GM23338 (cell line): ENCODE results near the gene SPG21. TPM values are rescaled to one million over a fixed set of nuclear protein-coding genes. Genes with fewer than 3 reads are reported as not detected.
A peak's percentile ranks its signal among the peaks of the same experiment; 100 is the strongest.

Experiments used
- ATAC-seq: fragments of 200-7000 bp; cut with Tn5 transposase; 3 replicates; pipeline ENCODE4 v1.9.1; 2020
- DNase-seq: peaks from one replicate; pipeline ENCODE4 v3.0.0-alpha.2; 2015; ENCODE audit warnings: low spot score
- H2AFZ ChIP-seq: fragments of 200-600 bp; sonication (generic); 2 replicates; pipeline ENCODE4 v1.8.0; 2016; ENCODE audit warnings: antibody characterized with exemption, mild to moderate bottlenecking, moderate library complexity
- H3F3A ChIP-seq: fragments of 200-600 bp; sonication (generic); replicated peaks from 2 replicates; pipeline ENCODE4 v1.8.0; 2017; ENCODE audit warnings: antibody characterized with exemption, mixed run types, low read depth
- H3K27ac ChIP-seq: fragments of 200-600 bp; sonication (generic); 2 replicates; pipeline ENCODE4 v1.6.1; 2016; ENCODE audit warnings: low read depth
- H3K27me3 ChIP-seq: fragments of 200-600 bp; sonication (generic); 2 replicates; pipeline ENCODE4 v1.8.0; 2016; ENCODE audit warnings: mild to moderate bottlenecking, mixed run types, moderate library complexity; ENCODE audit not compliant: insufficient read depth
- H3K36me3 ChIP-seq: fragments of 200-600 bp; sonication (generic); 2 replicates; pipeline ENCODE4 v1.8.0; 2016; ENCODE audit warnings: mild to moderate bottlenecking; ENCODE audit not compliant: insufficient read depth
- H3K4me1 ChIP-seq: fragments of 200-600 bp; sonication (generic); 2 replicates; pipeline ENCODE4 v1.8.0; 2016; ENCODE audit warnings: mild to moderate bottlenecking, moderate library complexity; ENCODE audit not compliant: insufficient read depth
- H3K4me2 ChIP-seq: fragments of 200-600 bp; sonication (generic); 2 replicates; pipeline ENCODE4 v1.7.1; 2017; ENCODE audit warnings: mixed run types
- H3K4me3 ChIP-seq: fragments of 200-600 bp; sonication (generic); 2 replicates; pipeline ENCODE4 v1.6.1; 2016; ENCODE audit warnings: mixed run types
- H3K79me2 ChIP-seq: fragments of 200-600 bp; sonication (generic); replicated peaks from 2 replicates; pipeline ENCODE4 v1.8.0; 2017; ENCODE audit warnings: mild to moderate bottlenecking; ENCODE audit not compliant: insufficient read depth
- H3K9me2 ChIP-seq: fragments of 200-600 bp; sonication (generic); 2 replicates; pipeline ENCODE4 v1.8.0; 2017; ENCODE audit not compliant: insufficient read depth
- H4K20me1 ChIP-seq: fragments of 200-600 bp; sonication (generic); replicated peaks from 2 replicates; pipeline ENCODE4 v1.8.0; 2017; ENCODE audit warnings: mild to moderate bottlenecking; ENCODE audit not compliant: insufficient read depth
- H3K27ac Mint-ChIP-seq: 2 replicates; pipeline ENCODE4 v1.8.0; 2020; ENCODE audit warnings: inconsistent platforms, mild to moderate bottlenecking, moderate library complexity, mixed read lengths
- H3K27me3 Mint-ChIP-seq: 3 replicates; pipeline ENCODE4 v1.8.0; 2022; ENCODE audit warnings: low read depth, mild to moderate bottlenecking, moderate library complexity, mixed read lengths, inconsistent platforms; ENCODE audit not compliant: insufficient read depth, poor library complexity
- H3K36me3 Mint-ChIP-seq: 3 replicates; pipeline ENCODE4 v1.8.0; 2021; ENCODE audit warnings: low read depth, mild to moderate bottlenecking, inconsistent platforms, moderate library complexity, mixed read lengths
- H3K4me1 Mint-ChIP-seq: 3 replicates; pipeline ENCODE4 v1.8.0; 2020; ENCODE audit warnings: mild to moderate bottlenecking, inconsistent platforms, mixed read lengths
- H3K4me3 Mint-ChIP-seq: 3 replicates; pipeline ENCODE4 v1.8.0; 2021; ENCODE audit warnings: moderate library complexity, mild to moderate bottlenecking, inconsistent platforms, mixed read lengths
- H3K9me3 Mint-ChIP-seq: 3 replicates; pipeline ENCODE4 v1.8.0; 2020; ENCODE audit warnings: moderate library complexity, mild to moderate bottlenecking, inconsistent platforms, mixed read lengths
- CREB1 ChIP-seq: fragments of 250-450 bp; sonication (Bioruptor Pico); IDR thresholded peaks from 2 replicates; pipeline ENCODE4 v1.5.0; 2020; ENCODE audit warnings: low read depth, mild to moderate bottlenecking, moderate library complexity
- CTCF ChIP-seq, 2 experiments: fragments of 200-600 bp in 1 of 2; sonication (generic) in 1 of 2; conservative IDR thresholded peaks; 2 replicates each; pipeline versions ENCODE4 v1.5.1 to v1.6.1; 2016 to 2017; ENCODE audit warnings: antibody characterized with exemption in 2 of 2, low read depth in 2 of 2, mild to moderate bottlenecking in 2 of 2, moderate library complexity in 1 of 2
- EZH2 ChIP-seq: fragments of 200-600 bp; sonication (generic); IDR thresholded peaks from one replicate; pipeline ENCODE4 v1.8.0; 2017; ENCODE audit warnings: antibody characterized with exemption, mild to moderate bottlenecking, low read depth; ENCODE audit not compliant: unreplicated experiment
- EZH2phosphoT487 ChIP-seq: fragments of 200-600 bp; sonication (generic); IDR thresholded peaks from one replicate; pipeline ENCODE4 v1.8.1; 2018; ENCODE audit warnings: antibody characterized with exemption; ENCODE audit not compliant: unreplicated experiment
- JUNB ChIP-seq: IDR thresholded peaks from one replicate; pipeline ENCODE4 v1.6.1; 2016; ENCODE audit warnings: antibody characterized with exemption; ENCODE audit not compliant: unreplicated experiment
- NANOG ChIP-seq: IDR thresholded peaks from 2 replicates; pipeline ENCODE4 v1.6.1; 2016; ENCODE audit warnings: antibody characterized with exemption, borderline replicate concordance
- POLR2AphosphoS5 ChIP-seq: IDR thresholded peaks from 2 replicates; pipeline ENCODE4 v1.6.1; 2016; ENCODE audit warnings: antibody characterized with exemption, low read depth
- STAT1 ChIP-seq: IDR thresholded peaks from one replicate; pipeline ENCODE4 v1.6.1; 2016; ENCODE audit warnings: antibody characterized with exemption; ENCODE audit not compliant: unreplicated experiment
- ZNF114 ChIP-seq: fragments of 250-450 bp; sonication (Bioruptor Pico); IDR thresholded peaks from 2 replicates; pipeline ENCODE4 v1.5.0; 2020; ENCODE audit warnings: mild to moderate bottlenecking, moderate library complexity
- ZNF331 ChIP-seq: fragments of 250-450 bp; sonication (Bioruptor Pico); IDR thresholded peaks from 2 replicates; pipeline ENCODE4 v1.5.0; 2020; ENCODE audit warnings: low read depth, mild to moderate bottlenecking, moderate library complexity
- polyA plus RNA-seq: library from polyadenylated mRNA; unstranded; fragments of >200 nt; fragmentation: Nextera tagmentation; extraction: Ambion mirVana; gene quantifications from 2 replicates; pipeline ENCODE4 v1.2.1, GENCODE V29; 2016
- total RNA-seq: library from RNA; depleted of rRNA; stranded (reverse); fragments of >200 nt; shearing (Covaris generic); gene quantifications from 2 replicates; pipeline ENCODE4 v1.2.3, GENCODE V29; 2014
- TF ChIP-seq, protein P1 (sequence below): IDR thresholded peaks from 2 replicates; pipeline ENCODE4 v1.6.1; 2016; ENCODE audit warnings: antibody characterized with exemption
- TF ChIP-seq, protein P2 (sequence below): fragments of 250-450 bp; sonication (Bioruptor Pico); IDR thresholded peaks from 2 replicates; pipeline ENCODE4 v1.5.0; 2020; ENCODE audit warnings: mild to moderate bottlenecking, moderate library complexity
- TF ChIP-seq, protein P3 (sequence below): IDR thresholded peaks from one replicate; pipeline ENCODE4 v1.6.1; 2018; ENCODE audit warnings: antibody characterized with exemption; ENCODE audit not compliant: unreplicated experiment

The SPG21 gene
- total and polyA plus RNA-seq, 2 experiments from 2014 or later, result 81.0 to 102 TPM

- H3K4me2 ChIP-seq, result peak overlapping the region; percentile 58
- no peak overlapping the region; the same call in 2 of the 3 replicates for H3K4me3 Mint-ChIP-seq
- DNase-seq, result peak; percentile 65
Measured at GRCh38 chr15:64915518-64916227, 74.0 kb downstream of the SPG21 start.

More at GRCh38 chr15:64915518-64916227, 74.0 kb downstream of the SPG21 start:
- Histone ChIP-seq H3F3A (0 out of 2 replicates have a peak, but pooled peaks cover 6% of the 10 kb centered on the region), H3K36me3 (no peaks in the 10 kb centered on the region), H3K4me3 (no peak overlapping the region), H3K9me2 (no peaks in the 10 kb centered on the region), H2AFZ (0 out of 2 replicates have a peak overlapping the region, but pooled peaks have one; percentile 15), H3K27me3 (peaks cover 20% of the 10 kb centered on the region), H3K4me1 (peaks cover 30% of the 10 kb centered on the region), H3K27ac (no peak overlapping the region), H3K79me2 (no peaks in the 10 kb centered on the region), H4K20me1 (no peaks in the 10 kb centered on the region)
- Mint-ChIP-seq H3K27ac (no peak overlapping the region), H3K4me1 (peaks cover 33% of the 10 kb centered on the region), H3K36me3 (no peaks in the 10 kb centered on the region), H3K9me3 (no peaks in the 10 kb centered on the region; the same call in 2 of the 3 replicates), H3K27me3 (peaks cover 27% of the 10 kb centered on the region)
- ATAC-seq, result peak; percentile 38
- TF ChIP-seq, protein P1, sequence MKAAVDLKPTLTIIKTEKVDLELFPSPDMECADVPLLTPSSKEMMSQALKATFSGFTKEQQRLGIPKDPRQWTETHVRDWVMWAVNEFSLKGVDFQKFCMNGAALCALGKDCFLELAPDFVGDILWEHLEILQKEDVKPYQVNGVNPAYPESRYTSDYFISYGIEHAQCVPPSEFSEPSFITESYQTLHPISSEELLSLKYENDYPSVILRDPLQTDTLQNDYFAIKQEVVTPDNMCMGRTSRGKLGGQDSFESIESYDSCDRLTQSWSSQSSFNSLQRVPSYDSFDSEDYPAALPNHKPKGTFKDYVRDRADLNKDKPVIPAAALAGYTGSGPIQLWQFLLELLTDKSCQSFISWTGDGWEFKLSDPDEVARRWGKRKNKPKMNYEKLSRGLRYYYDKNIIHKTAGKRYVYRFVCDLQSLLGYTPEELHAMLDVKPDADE, result no peak
- TF ChIP-seq STAT1 (no peak), EZH2phosphoT487 (no peak), CREB1 (CRISPR knock-in tag) (no peak), NANOG (no peak), EZH2 (no peak), CTCF (conservative IDR thresholded peaks at IDR 0.05; ENCODE audit: low read depth in 2 of 2) (no peak), JUNB (no peak), ZNF114 (CRISPR knock-in tag) (no peak), ZNF331 (CRISPR knock-in tag) (no peak), POLR2AphosphoS5 (no peak)
- TF ChIP-seq, protein P2, sequence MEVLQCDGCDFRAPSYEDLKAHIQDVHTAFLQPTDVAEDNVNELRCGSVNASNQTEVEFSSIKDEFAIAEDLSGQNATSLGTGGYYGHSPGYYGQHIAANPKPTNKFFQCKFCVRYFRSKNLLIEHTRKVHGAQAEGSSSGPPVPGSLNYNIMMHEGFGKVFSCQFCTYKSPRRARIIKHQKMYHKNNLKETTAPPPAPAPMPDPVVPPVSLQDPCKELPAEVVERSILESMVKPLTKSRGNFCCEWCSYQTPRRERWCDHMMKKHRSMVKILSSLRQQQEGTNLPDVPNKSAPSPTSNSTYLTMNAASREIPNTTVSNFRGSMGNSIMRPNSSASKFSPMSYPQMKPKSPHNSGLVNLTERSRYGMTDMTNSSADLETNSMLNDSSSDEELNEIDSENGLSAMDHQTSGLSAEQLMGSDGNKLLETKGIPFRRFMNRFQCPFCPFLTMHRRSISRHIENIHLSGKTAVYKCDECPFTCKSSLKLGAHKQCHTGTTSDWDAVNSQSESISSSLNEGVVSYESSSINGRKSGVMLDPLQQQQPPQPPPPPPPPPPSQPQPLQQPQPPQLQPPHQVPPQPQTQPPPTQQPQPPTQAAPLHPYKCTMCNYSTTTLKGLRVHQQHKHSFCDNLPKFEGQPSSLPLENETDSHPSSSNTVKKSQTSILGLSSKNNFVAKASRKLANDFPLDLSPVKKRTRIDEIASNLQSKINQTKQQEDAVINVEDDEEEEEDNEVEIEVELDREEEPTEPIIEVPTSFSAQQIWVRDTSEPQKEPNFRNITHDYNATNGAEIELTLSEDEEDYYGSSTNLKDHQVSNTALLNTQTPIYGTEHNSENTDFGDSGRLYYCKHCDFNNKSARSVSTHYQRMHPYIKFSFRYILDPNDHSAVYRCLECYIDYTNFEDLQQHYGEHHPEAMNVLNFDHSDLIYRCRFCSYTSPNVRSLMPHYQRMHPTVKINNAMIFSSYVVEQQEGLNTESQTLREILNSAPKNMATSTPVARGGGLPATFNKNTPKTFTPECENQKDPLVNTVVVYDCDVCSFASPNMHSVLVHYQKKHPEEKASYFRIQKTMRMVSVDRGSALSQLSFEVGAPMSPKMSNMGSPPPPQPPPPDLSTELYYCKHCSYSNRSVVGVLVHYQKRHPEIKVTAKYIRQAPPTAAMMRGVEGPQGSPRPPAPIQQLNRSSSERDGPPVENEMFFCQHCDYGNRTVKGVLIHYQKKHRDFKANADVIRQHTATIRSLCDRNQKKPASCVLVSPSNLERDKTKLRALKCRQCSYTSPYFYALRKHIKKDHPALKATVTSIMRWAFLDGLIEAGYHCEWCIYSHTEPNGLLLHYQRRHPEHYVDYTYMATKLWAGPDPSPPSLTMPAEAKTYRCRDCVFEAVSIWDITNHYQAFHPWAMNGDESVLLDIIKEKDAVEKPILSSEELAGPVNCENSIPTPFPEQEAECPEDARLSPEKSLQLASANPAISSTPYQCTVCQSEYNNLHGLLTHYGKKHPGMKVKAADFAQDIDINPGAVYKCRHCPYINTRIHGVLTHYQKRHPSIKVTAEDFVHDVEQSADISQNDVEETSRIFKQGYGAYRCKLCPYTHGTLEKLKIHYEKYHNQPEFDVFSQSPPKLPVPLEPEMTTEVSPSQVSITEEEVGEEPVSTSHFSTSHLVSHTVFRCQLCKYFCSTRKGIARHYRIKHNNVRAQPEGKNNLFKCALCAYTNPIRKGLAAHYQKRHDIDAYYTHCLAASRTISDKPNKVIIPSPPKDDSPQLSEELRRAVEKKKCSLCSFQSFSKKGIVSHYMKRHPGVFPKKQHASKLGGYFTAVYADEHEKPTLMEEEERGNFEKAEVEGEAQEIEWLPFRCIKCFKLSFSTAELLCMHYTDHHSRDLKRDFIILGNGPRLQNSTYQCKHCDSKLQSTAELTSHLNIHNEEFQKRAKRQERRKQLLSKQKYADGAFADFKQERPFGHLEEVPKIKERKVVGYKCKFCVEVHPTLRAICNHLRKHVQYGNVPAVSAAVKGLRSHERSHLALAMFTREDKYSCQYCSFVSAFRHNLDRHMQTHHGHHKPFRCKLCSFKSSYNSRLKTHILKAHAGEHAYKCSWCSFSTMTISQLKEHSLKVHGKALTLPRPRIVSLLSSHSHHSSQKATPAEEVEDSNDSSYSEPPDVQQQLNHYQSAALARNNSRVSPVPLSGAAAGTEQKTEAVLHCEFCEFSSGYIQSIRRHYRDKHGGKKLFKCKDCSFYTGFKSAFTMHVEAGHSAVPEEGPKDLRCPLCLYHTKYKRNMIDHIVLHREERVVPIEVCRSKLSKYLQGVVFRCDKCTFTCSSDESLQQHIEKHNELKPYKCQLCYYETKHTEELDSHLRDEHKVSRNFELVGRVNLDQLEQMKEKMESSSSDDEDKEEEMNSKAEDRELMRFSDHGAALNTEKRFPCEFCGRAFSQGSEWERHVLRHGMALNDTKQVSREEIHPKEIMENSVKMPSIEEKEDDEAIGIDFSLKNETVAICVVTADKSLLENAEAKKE (CRISPR knock-in tag), result no peak
- TF ChIP-seq, protein P3, sequence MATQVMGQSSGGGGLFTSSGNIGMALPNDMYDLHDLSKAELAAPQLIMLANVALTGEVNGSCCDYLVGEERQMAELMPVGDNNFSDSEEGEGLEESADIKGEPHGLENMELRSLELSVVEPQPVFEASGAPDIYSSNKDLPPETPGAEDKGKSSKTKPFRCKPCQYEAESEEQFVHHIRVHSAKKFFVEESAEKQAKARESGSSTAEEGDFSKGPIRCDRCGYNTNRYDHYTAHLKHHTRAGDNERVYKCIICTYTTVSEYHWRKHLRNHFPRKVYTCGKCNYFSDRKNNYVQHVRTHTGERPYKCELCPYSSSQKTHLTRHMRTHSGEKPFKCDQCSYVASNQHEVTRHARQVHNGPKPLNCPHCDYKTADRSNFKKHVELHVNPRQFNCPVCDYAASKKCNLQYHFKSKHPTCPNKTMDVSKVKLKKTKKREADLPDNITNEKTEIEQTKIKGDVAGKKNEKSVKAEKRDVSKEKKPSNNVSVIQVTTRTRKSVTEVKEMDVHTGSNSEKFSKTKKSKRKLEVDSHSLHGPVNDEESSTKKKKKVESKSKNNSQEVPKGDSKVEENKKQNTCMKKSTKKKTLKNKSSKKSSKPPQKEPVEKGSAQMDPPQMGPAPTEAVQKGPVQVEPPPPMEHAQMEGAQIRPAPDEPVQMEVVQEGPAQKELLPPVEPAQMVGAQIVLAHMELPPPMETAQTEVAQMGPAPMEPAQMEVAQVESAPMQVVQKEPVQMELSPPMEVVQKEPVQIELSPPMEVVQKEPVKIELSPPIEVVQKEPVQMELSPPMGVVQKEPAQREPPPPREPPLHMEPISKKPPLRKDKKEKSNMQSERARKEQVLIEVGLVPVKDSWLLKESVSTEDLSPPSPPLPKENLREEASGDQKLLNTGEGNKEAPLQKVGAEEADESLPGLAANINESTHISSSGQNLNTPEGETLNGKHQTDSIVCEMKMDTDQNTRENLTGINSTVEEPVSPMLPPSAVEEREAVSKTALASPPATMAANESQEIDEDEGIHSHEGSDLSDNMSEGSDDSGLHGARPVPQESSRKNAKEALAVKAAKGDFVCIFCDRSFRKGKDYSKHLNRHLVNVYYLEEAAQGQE, result no peak
